Measurements from ENCODE around the gene ZMYND8.

DNA sequence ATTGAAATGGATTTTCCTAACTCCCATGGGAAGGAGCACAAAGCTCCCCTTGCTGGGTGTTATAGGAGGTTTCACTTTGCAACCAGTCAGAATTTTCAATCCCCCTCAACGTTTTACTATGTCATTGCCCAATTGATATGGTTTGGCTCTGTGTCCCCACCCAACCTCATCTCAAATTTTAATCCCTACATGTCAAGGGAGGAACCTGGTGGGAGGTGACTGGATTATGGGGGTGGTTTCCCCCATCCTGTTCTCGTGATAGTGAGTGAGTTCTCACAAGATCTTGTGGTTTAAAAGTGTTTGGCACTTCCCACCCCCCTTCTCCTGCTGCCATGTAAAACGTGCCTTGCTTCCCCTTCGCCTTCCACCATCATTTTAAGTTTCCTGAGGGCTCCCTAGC, 62.9 kb downstream of the ZMYND8 start:
- TF ChIP-seq POLR2A (IDR thresholded peaks at IDR 0.05) (no peak), CTCF (IDR thresholded peaks at IDR 0.05) (no peak)

Measured in testis (tissue), 2 donors.